GM21529 (cell line): Measurements from ENCODE around the gene CERK.
A peak's percentile ranks its signal among the peaks of the same experiment; 100 is the strongest.
"Not testable (repeated sequence)": the region's sequence is repeated elsewhere in the genome, so short reads cannot be mapped to it uniquely, and the experiment has no call there.

Experiments
- ATAC-seq: cut with Tn5 transposase; IDR thresholded peaks from one replicate; pipeline ENCODE4 v1.9.1; 2021; ENCODE audit not compliant: unreplicated experiment

The CERK gene

GRCh38 chr22:46737976-46738646 lies at the start of gene CERK:
CERK (minus strand) TSS chr22:46738252; CDS start chr22:46738148, 104 bp downstream.
- peak; percentile 30 for ATAC-seq

GRCh38 chr22:46783721-46784120 lies 45.7 kb upstream of the CERK start:
- ATAC-seq = no peak

- not testable (repeated sequence) for ATAC-seq
Observed at GRCh38 chr22:46782200-46782599, 44.1 kb upstream of the CERK start.

- ATAC-seq = no peak
Observed at GRCh38 chr22:46781291-46781690, 43.2 kb upstream of the CERK start.

GRCh38 chr22:46780453-46780852 lies 42.4 kb upstream of the CERK start:
- no peak for ATAC-seq

GRCh38 chr22:46779651-46780050 lies 41.6 kb upstream of the CERK start:
- no peak for ATAC-seq

GRCh38 chr22:46779023-46779422 lies 41.0 kb upstream of the CERK start:
- ATAC-seq = no peak

GRCh38 chr22:46777609-46777970 lies 39.5 kb upstream of the CERK start:
- ATAC-seq = no peak

- no peak for ATAC-seq
Observed at GRCh38 chr22:46776876-46777608, 39.0 kb upstream of the CERK start.

GRCh38 chr22:46775850-46776826 lies 38.1 kb upstream of the CERK start:
- ATAC-seq = no peak

- ATAC-seq = no peak
Observed at GRCh38 chr22:46774980-46775849, 37.2 kb upstream of the CERK start.

- ATAC-seq = peak; percentile 43
Observed at GRCh38 chr22:46774253-46774979, 36.4 kb upstream of the CERK start.

- no peak for ATAC-seq
Observed at GRCh38 chr22:46773076-46773475, 35.0 kb upstream of the CERK start.

GRCh38 chr22:46770726-46771125 lies 32.7 kb upstream of the CERK start:
- ATAC-seq = no peak

- ATAC-seq = no peak
Observed at GRCh38 chr22:46770151-46770641, 32.1 kb upstream of the CERK start.

- ATAC-seq = no peak
Observed at GRCh38 chr22:46769706-46770105, 31.7 kb upstream of the CERK start.

GRCh38 chr22:46769191-46769675 lies 31.2 kb upstream of the CERK start:
- peak; percentile 33 for ATAC-seq

- no peak for ATAC-seq
Observed at GRCh38 chr22:46767249-46767985, 29.4 kb upstream of the CERK start.

GRCh38 chr22:46766611-46767010 lies 28.6 kb upstream of the CERK start:
- no peak for ATAC-seq
